Neuronal stem cell (in vitro differentiated cells): ENCODE measurements around the gene CAMKK1.

Source experiments
- DNase-seq: peaks from one replicate; pipeline ENCODE4 v3.0.0-alpha.2; 2013; ENCODE audit warnings: low spot score
- H2AFZ ChIP-seq: one replicate; pipeline ENCODE4 v1.6.1; 2013; ENCODE audit warnings: mild to moderate bottlenecking, low read length, inconsistent platforms
- H2AK5ac ChIP-seq: 2 replicates; pipeline ENCODE4 v1.6.1; 2013; ENCODE audit warnings: low read depth, mild to moderate bottlenecking, inconsistent platforms, low read length, moderate library complexity, mixed read lengths
- H2BK120ac ChIP-seq: 2 replicates; pipeline ENCODE4 v1.6.1; 2013; ENCODE audit warnings: low read depth, mild to moderate bottlenecking, inconsistent platforms, low read length, moderate library complexity, mixed read lengths
- H2BK12ac ChIP-seq: one replicate; pipeline ENCODE4 v1.6.1; 2013; ENCODE audit warnings: low read length, inconsistent platforms
- H2BK15ac ChIP-seq: 2 replicates; pipeline ENCODE4 v1.6.1; 2013; ENCODE audit warnings: mild to moderate bottlenecking, low read length, inconsistent platforms, mixed read lengths
- H2BK5ac ChIP-seq: one replicate; pipeline ENCODE4 v1.6.1; 2013; ENCODE audit warnings: inconsistent platforms, mild to moderate bottlenecking, low read length, moderate library complexity
- H3K14ac ChIP-seq: one replicate; pipeline ENCODE4 v1.6.1; 2013; ENCODE audit warnings: low read length, inconsistent platforms
- H3K18ac ChIP-seq: 2 replicates; pipeline ENCODE4 v1.6.1; 2013; ENCODE audit warnings: low read length, inconsistent platforms
- H3K23ac ChIP-seq: 2 replicates; pipeline ENCODE4 v1.6.1; 2013; ENCODE audit warnings: low read depth, mild to moderate bottlenecking, mixed read lengths, low read length, inconsistent platforms; ENCODE audit not compliant: poor library complexity
- H3K27ac ChIP-seq: replicated peaks from 3 replicates; pipeline ENCODE4 v1.5.1; 2013; ENCODE audit warnings: low read length, inconsistent platforms
- H3K27me3 ChIP-seq, 3 experiments: 2 replicates each; pipeline ENCODE4 v1.6.1; 2013; ENCODE audit warnings: low read length in 3 of 3, mild to moderate bottlenecking in 2 of 3, inconsistent platforms in 1 of 3, low read depth in 1 of 3, mixed read lengths in 1 of 3, moderate library complexity in 1 of 3; ENCODE audit not compliant: control insufficient read depth in 3 of 3, insufficient read depth in 3 of 3
- H3K36me3 ChIP-seq, 2 donors: replicated peaks in 1 of 2; 2 replicates each; pipeline ENCODE4 v1.6.1; 2013; ENCODE audit warnings: low read length in 2 of 2; ENCODE audit not compliant: control insufficient read depth in 2 of 2, insufficient read depth in 2 of 2
- H3K4ac ChIP-seq: 2 replicates; pipeline ENCODE4 v1.6.1; 2013; ENCODE audit warnings: inconsistent platforms, mild to moderate bottlenecking, low read length, moderate library complexity
- H3K4me1 ChIP-seq, 2 donors: 1 replicate in 1 of 2; 2 replicates in 1 of 2; pipeline ENCODE4 v1.6.1; 2013; ENCODE audit warnings: low read length in 2 of 2, low read depth in 1 of 2; ENCODE audit not compliant: control insufficient read depth in 2 of 2, insufficient read depth in 1 of 2
- H3K4me2 ChIP-seq: one replicate; pipeline ENCODE4 v1.6.1; 2013; ENCODE audit warnings: mild to moderate bottlenecking, low read length, inconsistent platforms; ENCODE audit not compliant: insufficient read depth, poor library complexity, severe bottlenecking
- H3K4me3 ChIP-seq, 2 donors: 2 replicates each; pipeline ENCODE4 v1.5.1; 2013; ENCODE audit warnings: low read length in 2 of 2, mild to moderate bottlenecking in 2 of 2, inconsistent platforms in 1 of 2, moderate library complexity in 1 of 2
- H3K79me1 ChIP-seq: one replicate; pipeline ENCODE4 v1.6.1; 2013; ENCODE audit warnings: low read depth, mild to moderate bottlenecking, inconsistent platforms, low read length, moderate library complexity
- H3K9ac ChIP-seq: one replicate; pipeline ENCODE4 v1.6.1; 2013; ENCODE audit warnings: mild to moderate bottlenecking, low read depth, low read length, inconsistent platforms; ENCODE audit not compliant: poor library complexity
- H3K9me3 ChIP-seq, 2 donors: replicated peaks in 1 of 2; 2 replicates each; pipeline versions ENCODE3 to v1.6.1; 2013; ENCODE audit warnings: low read length in 2 of 2, mild to moderate bottlenecking in 2 of 2, inconsistent platforms in 1 of 2, low read depth in 1 of 2, mixed read lengths in 1 of 2, moderate library complexity in 1 of 2; ENCODE audit not compliant: control insufficient read depth in 2 of 2, insufficient read depth in 1 of 2
- H4K8ac ChIP-seq: one replicate; pipeline ENCODE4 v1.6.1; 2013; ENCODE audit warnings: low read depth, mild to moderate bottlenecking, inconsistent platforms, low read length, moderate library complexity
- H4K91ac ChIP-seq: one replicate; pipeline ENCODE4 v1.6.1; 2013; ENCODE audit warnings: low read length, low read depth, mild to moderate bottlenecking, inconsistent platforms; ENCODE audit not compliant: poor library complexity
- WGBS, 2 donors: extraction: QIAGEN DNeasy Blood & Tissue Kit; methylation state at CpG; one replicate each; pipeline ENCODE4 v1.1.7; 2013; ENCODE audit warnings: missing lambda C conversion rate in 2 of 2, mixed read lengths in 1 of 2; ENCODE audit not compliant: insufficient read length in 2 of 2, insufficient replicate concordance in 1 of 2; ENCODE audit errors: extremely low coverage in 2 of 2; 5-methylcytosine and 5-hydroxymethylcytosine counted together

Gene CAMKK1

GRCh38 chr17:3852561-3852960 lies 40.3 kb downstream of the CAMKK1 start:
- no peak overlapping the region for H4K91ac ChIP-seq
- no peak overlapping the region for H3K4ac ChIP-seq
- H3K4me1 ChIP-seq = no peaks in the 10 kb centered on the region
- H3K4me3 ChIP-seq = no peak overlapping the region
- H3K18ac ChIP-seq = no peak overlapping the region
- H3K23ac ChIP-seq = no peak overlapping the region
- no peaks in the 10 kb centered on the region for H3K36me3 ChIP-seq
- H3K14ac ChIP-seq = no peak overlapping the region
- H3K27me3 ChIP-seq = peaks cover 0 to 1% (median 0%) of the 10 kb centered on the region in 3 experiments
- H2BK5ac ChIP-seq = peak overlapping the region; percentile 4
- no peak overlapping the region for H3K4me2 ChIP-seq
- no peak overlapping the region for H3K9ac ChIP-seq
- no peak overlapping the region for H2AFZ ChIP-seq
- no peak overlapping the region for H2AK5ac ChIP-seq
- no peak overlapping the region for H2BK120ac ChIP-seq
- H3K9me3 ChIP-seq = peaks cover 0 to 1% of the 10 kb centered on the region in 2 donors
- no CpG with 5 or more reads among the region's 10 CpGs for WGBS, 2 donors
- DNase-seq = no peak
- H3K79me1 ChIP-seq = no peaks in the 10 kb centered on the region
- H2BK15ac ChIP-seq = no peak overlapping the region
- H4K8ac ChIP-seq = no peak overlapping the region
- H3K27ac ChIP-seq = no peak overlapping the region
- no peak overlapping the region for H2BK12ac ChIP-seq

DNA sequence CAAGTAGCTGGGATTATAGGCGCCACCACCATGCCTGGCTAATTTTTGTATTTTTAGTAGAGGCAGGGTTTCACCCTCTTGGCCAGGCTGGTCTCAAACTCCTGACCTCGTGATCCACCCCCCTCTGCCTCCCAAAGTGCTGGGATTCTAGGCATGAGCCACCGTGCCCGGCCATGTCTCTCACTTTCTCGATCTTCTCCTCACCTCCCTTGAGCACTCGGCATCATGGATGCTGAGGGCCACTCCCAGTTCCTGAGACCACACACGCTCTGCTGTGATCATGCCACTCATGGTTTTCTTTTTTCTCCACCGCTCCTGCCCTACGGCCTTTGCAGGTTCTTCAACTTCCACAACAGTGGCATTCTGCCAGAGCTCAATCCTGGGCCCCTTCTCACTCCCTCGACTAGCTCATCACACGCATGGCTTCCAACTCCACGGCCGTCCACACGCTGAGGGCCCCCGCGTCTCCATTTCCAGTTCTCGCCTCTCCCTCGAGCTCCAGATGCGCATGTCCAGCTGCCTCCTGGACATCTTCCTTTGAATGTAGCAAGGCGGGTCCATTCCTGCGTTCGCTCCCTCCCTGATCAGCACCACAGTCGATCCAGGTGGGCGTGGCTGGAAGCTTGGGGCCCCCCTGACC lies 41.3 kb downstream of the CAMKK1 start:
- no peak overlapping the region for H3K4me3 ChIP-seq
- H2AFZ ChIP-seq = no peak overlapping the region
- no peak overlapping the region for H3K9ac ChIP-seq
- no peak overlapping the region for H3K4me2 ChIP-seq
- H3K79me1 ChIP-seq = no peaks in the 10 kb centered on the region
- no peak overlapping the region for H2BK5ac ChIP-seq
- peak overlapping the region; percentile 95 for H2AK5ac ChIP-seq
- H2BK12ac ChIP-seq = peak overlapping the region; percentile 78
- WGBS, 2 donors = no CpG with 5 or more reads among the region's 24 CpGs
- no peaks in the 10 kb centered on the region for H3K4me1 ChIP-seq
- H4K91ac ChIP-seq = no peak overlapping the region
- no peak overlapping the region for H3K23ac ChIP-seq
- H2BK120ac ChIP-seq = peak overlapping the region; percentile 87
- peaks cover 0 to 1% of the 10 kb centered on the region in 2 donors for H3K9me3 ChIP-seq
- H3K27me3 ChIP-seq = peaks cover 0 to 1% (median 0%) of the 10 kb centered on the region in 3 experiments
- H3K36me3 ChIP-seq = no peaks in the 10 kb centered on the region
- no peak overlapping the region for H3K18ac ChIP-seq
- H3K27ac ChIP-seq = no peak overlapping the region
- no peak overlapping the region for H3K4ac ChIP-seq
- no peak for DNase-seq
- peak overlapping the region; percentile 18 for H2BK15ac ChIP-seq
- H4K8ac ChIP-seq = no peak overlapping the region
- H3K14ac ChIP-seq = peak overlapping the region; percentile 47

DNA sequence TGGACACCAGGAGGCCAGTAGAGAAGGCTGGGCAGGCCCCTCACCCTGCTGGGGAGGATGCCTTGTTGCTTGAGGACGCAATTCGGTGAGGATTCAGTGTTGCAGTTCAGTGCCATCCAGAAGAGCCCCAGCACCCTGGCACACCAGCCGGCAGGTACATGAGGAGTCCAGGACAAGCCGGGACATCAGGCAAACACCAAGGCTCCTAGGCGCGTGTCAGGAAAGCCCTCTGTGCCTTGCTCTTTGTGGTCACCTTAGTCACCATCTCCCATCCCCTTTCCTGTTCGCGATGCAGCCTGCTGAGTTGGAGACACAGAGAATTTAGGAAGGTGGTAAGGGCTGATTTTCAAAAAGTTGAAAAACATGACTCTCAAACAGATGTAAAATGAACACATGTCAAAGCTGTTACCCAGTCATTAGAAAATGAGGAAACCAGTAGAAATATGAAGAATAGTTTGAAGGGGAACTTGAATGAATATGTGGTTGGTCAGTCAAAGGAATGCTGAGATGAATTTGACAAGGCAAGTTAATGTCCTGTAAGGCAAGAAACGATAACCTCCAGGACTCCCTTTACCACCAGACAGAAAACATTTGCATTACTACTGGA lies 44.5 kb downstream of the CAMKK1 start:
- H4K8ac ChIP-seq = no peak overlapping the region
- peaks cover 0 to 1% of the 10 kb centered on the region in 2 donors for H3K9me3 ChIP-seq
- H2BK5ac ChIP-seq = no peak overlapping the region
- no peak overlapping the region for H4K91ac ChIP-seq
- no peak overlapping the region for H3K18ac ChIP-seq
- no peak overlapping the region for H3K4me2 ChIP-seq
- H3K4me3 ChIP-seq = no peak overlapping the region
- no peak overlapping the region for H2AK5ac ChIP-seq
- H3K4ac ChIP-seq = no peak overlapping the region
- H3K9ac ChIP-seq = no peak overlapping the region
- peaks cover 0 to 1% (median 0%) of the 10 kb centered on the region in 3 experiments for H3K27me3 ChIP-seq
- H3K14ac ChIP-seq = no peak overlapping the region
- peaks cover 2% of the 10 kb centered on the region for H3K79me1 ChIP-seq
- no peak overlapping the region for H2BK12ac ChIP-seq
- no peak overlapping the region for H2BK15ac ChIP-seq
- H3K23ac ChIP-seq = no peak overlapping the region
- H2AFZ ChIP-seq = no peak overlapping the region
- DNase-seq = no peak
- peaks cover 2 to 8% of the 10 kb centered on the region in 2 donors for H3K4me1 ChIP-seq
- H3K27ac ChIP-seq = no peak overlapping the region
- peaks cover under 1 to 14% of the 10 kb centered on the region in 2 donors for H3K36me3 ChIP-seq
- no peak overlapping the region for H2BK120ac ChIP-seq
- WGBS, 2 donors = no CpG with 5 or more reads among the region's 9 CpGs

- Histone ChIP-seq H3K27me3 (no peaks in the 10 kb centered on the region), H2AK5ac (no peak overlapping the region), H3K79me1 (peaks cover 2% of the 10 kb centered on the region), H2BK15ac (no peak overlapping the region), H3K36me3 (peaks cover 3 to 25% of the 10 kb centered on the region in 2 donors), H2BK120ac (no peak overlapping the region), H3K4me1 (peaks cover 2 to 8% of the 10 kb centered on the region in 2 donors), H3K18ac (no peak overlapping the region), H2BK5ac (no peak overlapping the region), H4K8ac (no peak overlapping the region), H3K27ac (no peak overlapping the region), H4K91ac (no peak overlapping the region), H2BK12ac (no peak overlapping the region), H3K9me3 (peaks cover 0 to 1% of the 10 kb centered on the region in 2 donors), H2AFZ (no peak overlapping the region), H3K9ac (no peak overlapping the region), H3K4ac (no peak overlapping the region), H3K14ac (no peak overlapping the region), H3K4me3 (no peak overlapping the region), H3K4me2 (no peak overlapping the region), H3K23ac (no peak overlapping the region)
- DNase-seq = no peak
- no CpG with 5 or more reads among the region's 9 CpGs for WGBS, 2 donors
Measured at GRCh38 chr17:3847165-3847670, 45.6 kb downstream of the CAMKK1 start.
